ENCODE data around the gene SP9.

Gene SP9

DNA sequence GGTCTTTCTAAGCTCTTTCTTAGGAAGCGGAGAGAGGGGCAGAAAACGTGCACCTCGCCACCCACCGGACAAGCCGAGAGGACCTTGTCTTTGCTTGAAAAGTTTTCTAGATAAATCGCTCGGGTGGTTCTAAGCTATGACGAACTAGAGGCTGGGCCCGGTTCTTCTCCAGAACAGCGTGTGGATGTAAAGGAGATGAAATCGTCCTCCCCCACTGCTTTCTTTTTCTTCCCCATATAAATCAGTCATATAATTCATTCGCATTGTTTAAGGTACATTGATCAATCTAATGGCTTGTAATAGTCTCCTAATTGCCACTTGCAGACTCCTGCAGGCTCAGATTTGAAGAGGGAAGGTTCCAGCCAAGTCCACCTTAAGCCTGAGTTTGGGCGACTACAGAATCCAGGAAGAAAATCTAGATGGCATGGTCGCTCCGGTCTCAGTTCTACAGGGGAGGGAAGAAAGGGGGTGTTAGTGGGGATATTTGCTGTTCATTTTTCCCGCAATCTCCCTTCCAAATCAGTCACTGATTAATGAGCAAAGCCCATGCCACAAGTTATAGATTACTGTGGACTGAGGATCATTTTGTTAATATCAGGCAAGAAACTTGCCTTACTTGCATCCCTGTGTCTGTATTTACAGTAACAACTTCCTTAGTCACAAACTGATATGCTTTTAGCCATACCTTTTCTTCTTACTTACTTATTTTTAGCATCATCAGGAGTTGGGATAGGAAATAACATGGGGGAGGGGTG lies 5.6 kb upstream of the SP9 start:
- no peak overlapping the region for H3K4me3 ChIP-seq (replicated peaks; ENCODE audit: low read depth, low read length)

GRCh38 chr2:174330945-174331594 lies 3.7 kb upstream of the SP9 start:
- no peak for DNase-seq (ENCODE audit: low read depth)
- H3K4me3 ChIP-seq (replicated peaks; ENCODE audit: low read depth, low read length), result no peak overlapping the region
- TF ChIP-seq, protein P1, sequence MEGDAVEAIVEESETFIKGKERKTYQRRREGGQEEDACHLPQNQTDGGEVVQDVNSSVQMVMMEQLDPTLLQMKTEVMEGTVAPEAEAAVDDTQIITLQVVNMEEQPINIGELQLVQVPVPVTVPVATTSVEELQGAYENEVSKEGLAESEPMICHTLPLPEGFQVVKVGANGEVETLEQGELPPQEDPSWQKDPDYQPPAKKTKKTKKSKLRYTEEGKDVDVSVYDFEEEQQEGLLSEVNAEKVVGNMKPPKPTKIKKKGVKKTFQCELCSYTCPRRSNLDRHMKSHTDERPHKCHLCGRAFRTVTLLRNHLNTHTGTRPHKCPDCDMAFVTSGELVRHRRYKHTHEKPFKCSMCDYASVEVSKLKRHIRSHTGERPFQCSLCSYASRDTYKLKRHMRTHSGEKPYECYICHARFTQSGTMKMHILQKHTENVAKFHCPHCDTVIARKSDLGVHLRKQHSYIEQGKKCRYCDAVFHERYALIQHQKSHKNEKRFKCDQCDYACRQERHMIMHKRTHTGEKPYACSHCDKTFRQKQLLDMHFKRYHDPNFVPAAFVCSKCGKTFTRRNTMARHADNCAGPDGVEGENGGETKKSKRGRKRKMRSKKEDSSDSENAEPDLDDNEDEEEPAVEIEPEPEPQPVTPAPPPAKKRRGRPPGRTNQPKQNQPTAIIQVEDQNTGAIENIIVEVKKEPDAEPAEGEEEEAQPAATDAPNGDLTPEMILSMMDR (IDR thresholded peaks at IDR 0.05; ENCODE audit: low read length, missing control alignments), result no peak

More for the DNA sequence above, 5.6 kb upstream of the SP9 start:
- no peak for DNase-seq (ENCODE audit: low read depth)
- TF ChIP-seq, protein P1 (IDR thresholded peaks at IDR 0.05; ENCODE audit: low read length, missing control alignments), result no peak

GRCh38 chr2:174331595-174332216 lies 3.0 kb upstream of the SP9 start:
- TF ChIP-seq, protein P1 (IDR thresholded peaks at IDR 0.05; ENCODE audit: low read length, missing control alignments), result no peak
- no peak overlapping the region for H3K4me3 ChIP-seq (replicated peaks; ENCODE audit: low read depth, low read length)
- DNase-seq (ENCODE audit: low read depth), result no peak

DNA sequence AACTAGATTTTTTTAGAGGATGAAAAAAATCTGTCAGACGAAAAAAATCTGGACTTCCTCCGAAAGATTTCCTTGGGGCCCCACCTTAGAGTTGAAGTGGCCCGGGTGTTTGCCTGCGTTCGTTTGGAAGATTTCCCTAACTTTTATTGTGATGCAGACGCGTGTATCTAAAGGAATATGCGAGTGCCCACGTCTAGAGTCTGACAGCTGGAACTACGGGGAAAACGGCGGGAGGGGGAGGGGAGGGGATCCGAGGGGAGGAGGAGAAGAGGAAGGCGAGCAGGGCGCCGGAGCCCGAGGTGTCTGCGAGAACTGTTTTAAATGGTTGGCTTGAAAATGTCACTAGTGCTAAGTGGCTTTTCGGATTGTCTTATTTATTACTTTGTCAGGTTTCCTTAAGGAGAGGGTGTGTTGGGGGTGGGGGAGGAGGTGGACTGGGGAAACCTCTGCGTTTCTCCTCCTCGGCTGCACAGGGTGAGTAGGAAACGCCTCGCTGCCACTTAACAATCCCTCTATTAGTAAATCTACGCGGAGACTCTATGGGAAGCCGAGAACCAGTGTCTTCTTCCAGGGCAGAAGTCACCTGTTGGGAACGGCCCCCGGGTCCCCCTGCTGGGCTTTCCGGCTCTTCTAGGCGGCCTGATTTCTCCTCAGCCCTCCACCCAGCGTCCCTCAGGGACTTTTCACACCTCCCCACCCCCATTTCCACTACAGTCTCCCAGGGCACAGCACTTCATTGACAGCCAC lies 2.4 kb upstream of the SP9 start:
- TF ChIP-seq, protein P1 (IDR thresholded peaks at IDR 0.05; ENCODE audit: low read length, missing control alignments), result no peak
- no peak for DNase-seq (ENCODE audit: low read depth)
- no peak overlapping the region for H3K4me3 ChIP-seq (replicated peaks; ENCODE audit: low read depth, low read length)

DNA sequence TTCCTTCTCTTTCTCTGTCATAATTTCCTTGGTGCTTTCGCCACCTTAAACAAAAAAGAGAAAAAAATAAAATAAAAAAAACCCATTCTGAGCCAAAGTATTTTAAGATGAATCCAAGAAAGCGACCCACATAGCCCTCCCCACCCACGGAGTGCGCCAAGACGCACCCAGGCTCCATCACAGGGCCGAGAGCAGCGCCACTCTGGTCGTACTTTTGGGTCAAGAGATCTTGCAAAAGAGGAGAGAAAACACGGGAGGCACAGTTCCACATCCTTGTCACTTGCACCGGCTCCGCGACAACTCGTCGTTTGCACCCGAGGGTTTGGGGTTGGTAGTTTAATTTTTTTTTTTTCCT lies 1.8 kb upstream of the SP9 start:
- no peak for DNase-seq (ENCODE audit: low read depth)
- TF ChIP-seq, protein P1 (IDR thresholded peaks at IDR 0.05; ENCODE audit: low read length, missing control alignments), result no peak
- H3K4me3 ChIP-seq (replicated peaks; ENCODE audit: low read depth, low read length), result no peak overlapping the region

- DNase-seq (ENCODE audit: low read depth), result no peak
- H3K4me3 ChIP-seq (replicated peaks; ENCODE audit: low read depth, low read length), result no peak overlapping the region
- TF ChIP-seq, protein P1 (IDR thresholded peaks at IDR 0.05; ENCODE audit: low read length, missing control alignments), result no peak
These were observed 1.1 kb upstream of the SP9 start for GRCh38 chr2:174333372-174334277.

All from fibroblast of pulmonary artery (primary cell).